HG02759 (cell line): ENCODE data around the gene CEP72.
"Not testable (repeated sequence)": the region's sequence is repeated elsewhere in the genome, so short reads cannot be mapped to it uniquely, and the experiment has no call there.

Experiments used
- ATAC-seq: cut with Tn5 transposase; IDR thresholded peaks from one replicate; pipeline ENCODE4 v1.9.1; 2021; ENCODE audit warnings: mild to moderate bottlenecking, moderate library complexity; ENCODE audit not compliant: unreplicated experiment

The CEP72 gene

GRCh38 chr5:579746-580366 lies 32.3 kb upstream of the CEP72 start:
- ATAC-seq = no peak

DNA sequence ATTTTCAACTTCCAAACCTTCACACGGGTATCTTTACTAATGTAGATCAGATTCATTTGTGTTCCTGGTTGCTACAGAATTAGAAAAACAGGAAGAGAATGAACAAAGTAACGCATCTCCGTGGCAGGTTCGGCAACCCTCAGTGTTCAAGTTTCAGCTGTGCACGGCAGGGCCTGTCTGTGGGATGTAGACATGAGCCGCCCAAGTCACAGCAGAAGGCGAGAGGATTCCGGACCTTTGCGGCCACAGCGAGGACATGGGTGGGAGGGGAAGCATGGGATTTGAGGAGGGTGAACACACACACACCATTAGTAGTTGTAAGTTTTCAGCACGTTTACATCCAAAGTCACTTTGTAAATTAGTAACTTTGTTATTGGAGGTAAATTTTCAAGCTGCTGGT lies 31.7 kb upstream of the CEP72 start:
- no peak for ATAC-seq

GRCh38 chr5:581266-581665 lies 30.9 kb upstream of the CEP72 start:
- ATAC-seq = no peak

DNA sequence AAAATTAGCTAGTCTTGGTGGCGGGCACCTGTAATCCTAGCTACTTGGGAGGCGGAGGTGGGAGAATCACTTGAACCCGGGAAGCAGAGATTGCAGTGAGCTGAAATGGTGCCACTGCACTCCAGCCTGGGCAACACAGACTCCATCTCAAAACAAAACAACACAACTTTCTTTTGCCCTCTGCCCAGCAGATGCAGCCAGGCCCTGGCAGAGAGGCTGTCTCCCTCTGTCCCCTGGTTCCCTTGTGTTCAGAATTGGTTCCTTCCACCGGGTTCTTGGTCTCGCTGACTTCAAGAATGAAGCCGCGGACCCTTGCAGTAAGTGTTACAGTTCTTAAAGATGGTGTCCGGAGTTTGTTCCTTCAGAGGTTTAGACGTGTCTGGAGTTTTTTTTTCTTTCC lies 30.2 kb upstream of the CEP72 start:
- ATAC-seq = no peak

GRCh38 chr5:582445-582844 lies 29.7 kb upstream of the CEP72 start:
- not testable (repeated sequence) for ATAC-seq

DNA sequence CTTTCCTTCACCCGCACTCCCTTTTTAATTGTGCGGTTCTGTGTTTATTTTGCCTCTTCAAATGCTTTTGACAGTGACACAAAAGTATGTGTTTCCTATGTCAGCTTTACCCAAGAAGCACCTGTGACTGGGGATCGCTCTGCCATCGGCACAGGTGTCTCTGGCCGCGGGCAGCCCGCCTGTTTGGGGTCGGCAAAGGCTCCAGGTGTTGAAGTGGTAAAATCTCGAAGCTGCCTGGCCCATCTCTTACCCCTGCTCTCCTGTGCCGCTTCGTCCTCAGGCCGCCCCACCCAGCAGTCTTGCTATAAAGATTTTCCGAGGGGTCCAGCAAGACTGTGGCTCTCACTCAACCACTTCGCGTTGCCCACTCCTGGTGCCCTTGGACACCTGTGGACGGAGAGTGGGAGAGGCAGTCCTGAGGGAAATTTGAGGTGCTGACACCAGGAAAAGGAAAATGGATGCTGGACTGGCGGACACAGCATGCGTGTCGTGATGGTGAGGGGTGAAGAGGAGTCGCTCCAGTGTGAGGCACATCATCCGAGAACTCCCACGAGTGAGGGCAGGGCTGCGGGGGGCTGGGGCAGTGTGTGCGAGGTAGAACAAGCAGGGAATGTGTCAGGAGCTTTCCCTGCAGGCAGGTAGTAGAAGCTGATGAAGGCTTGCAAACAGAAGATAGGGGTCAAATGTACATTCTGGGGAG lies 29.1 kb upstream of the CEP72 start:
- ATAC-seq = no peak

- ATAC-seq = no peak
Measured at GRCh38 chr5:583645-584044, 28.5 kb upstream of the CEP72 start.

- ATAC-seq = no peak
Measured at GRCh38 chr5:584216-584615, 27.9 kb upstream of the CEP72 start.

- ATAC-seq = no peak
Measured at GRCh38 chr5:584846-585245, 27.3 kb upstream of the CEP72 start.

- no peak for ATAC-seq
Measured at GRCh38 chr5:585556-585955, 26.6 kb upstream of the CEP72 start.

- no peak for ATAC-seq
Measured at GRCh38 chr5:585962-586628, 26.0 kb upstream of the CEP72 start.

GRCh38 chr5:586751-587285 lies 25.3 kb upstream of the CEP72 start:
- no peak for ATAC-seq

DNA sequence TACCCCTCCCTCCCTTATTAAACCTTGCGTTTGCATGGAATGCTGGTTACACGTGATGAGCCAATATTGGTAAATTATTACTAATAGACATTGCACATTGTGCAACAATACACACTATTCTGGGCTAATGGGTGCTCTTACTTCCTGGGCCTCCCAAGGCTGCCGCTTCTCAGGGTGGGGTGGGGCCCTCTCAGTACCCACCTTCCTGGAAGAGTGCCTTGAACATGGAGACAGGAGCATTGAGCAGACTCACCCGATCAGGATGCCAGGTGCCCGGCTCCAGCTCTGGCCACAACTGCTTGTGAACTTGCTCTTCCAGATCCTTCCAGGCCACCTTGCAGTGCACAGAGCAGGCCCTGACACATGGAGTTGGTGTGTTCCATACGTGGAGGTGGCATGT lies 24.7 kb upstream of the CEP72 start:
- ATAC-seq = no peak

DNA sequence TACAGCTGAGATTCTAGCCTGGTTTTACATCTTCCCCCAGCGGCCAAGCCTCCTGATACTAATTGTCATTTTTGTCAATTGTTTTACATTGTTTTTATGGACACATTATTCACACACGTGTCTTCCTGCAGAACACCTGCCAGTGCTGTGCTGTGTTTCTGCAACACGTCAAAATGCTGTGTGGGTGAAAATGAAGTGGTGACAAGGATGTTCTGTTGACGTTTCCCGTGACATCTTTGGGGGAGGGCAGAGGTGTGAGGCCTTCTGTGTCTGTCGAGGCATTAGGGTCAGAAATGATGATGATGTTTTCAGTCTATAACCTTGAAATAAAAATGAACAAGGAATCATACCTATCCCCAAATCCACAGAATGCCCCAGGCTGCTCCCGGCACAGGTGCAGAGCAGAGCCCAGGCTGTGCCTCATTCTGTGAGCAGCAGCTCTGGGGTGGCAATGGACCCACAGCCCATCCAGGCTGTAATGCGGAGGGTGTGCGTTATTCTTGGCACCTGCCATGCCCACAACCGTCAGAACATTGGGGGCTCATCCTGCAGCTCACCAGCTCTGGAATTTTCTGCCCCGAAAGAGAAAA lies 23.6 kb upstream of the CEP72 start:
- ATAC-seq = no peak

GRCh38 chr5:589173-589572 lies 23.0 kb upstream of the CEP72 start:
- ATAC-seq = no peak

GRCh38 chr5:589588-589987 lies 22.6 kb upstream of the CEP72 start:
- ATAC-seq = no peak

- no peak for ATAC-seq
Measured at GRCh38 chr5:590346-590745, 21.8 kb upstream of the CEP72 start.

DNA sequence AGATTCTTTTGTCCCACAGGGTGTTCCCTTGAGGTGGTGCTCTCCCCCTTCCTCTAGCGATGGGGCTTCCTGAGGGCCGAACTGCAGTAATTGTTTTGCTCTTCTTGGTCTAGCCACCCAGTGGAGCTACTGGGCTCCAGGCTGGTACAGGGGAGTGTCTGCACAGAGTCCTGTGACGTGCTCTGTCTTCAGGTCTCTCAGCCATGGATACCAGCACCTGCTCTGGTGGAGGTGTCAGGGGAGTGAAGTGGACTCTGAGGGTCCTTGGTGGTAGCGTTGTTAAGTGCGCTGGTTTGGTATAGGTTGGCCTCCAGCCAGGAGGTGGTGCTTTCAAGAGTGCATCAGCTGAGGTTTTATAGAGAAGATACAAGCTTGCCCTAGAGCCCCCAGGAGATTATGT lies 20.4 kb upstream of the CEP72 start:
- no peak for ATAC-seq

- no peak for ATAC-seq
Measured at GRCh38 chr5:592158-592557, 20.0 kb upstream of the CEP72 start.

DNA sequence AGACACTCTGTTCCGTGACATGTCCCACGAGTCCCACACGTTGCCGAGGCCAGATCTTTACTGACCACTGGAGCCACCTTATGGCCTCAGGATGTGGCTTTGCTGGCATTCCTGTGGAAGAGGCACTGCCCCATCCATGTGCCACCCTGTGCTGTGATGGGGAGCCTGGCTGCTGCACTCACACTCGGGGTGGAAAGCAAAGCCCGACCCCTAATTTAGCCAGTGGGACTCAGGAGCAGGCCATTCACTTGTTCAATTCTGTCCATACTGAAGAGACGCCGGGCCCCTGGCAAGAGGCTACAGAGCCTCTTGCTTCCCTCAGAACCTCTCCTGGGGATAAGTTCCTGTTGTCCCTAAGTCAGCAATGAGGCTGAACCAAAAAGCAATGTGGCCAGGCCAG lies 18.6 kb upstream of the CEP72 start:
- ATAC-seq = no peak

- ATAC-seq = no peak
Measured at GRCh38 chr5:594226-594860, 17.8 kb upstream of the CEP72 start.
